Thoracic aorta (tissue), 2 donors: ENCODE results near the gene ST7. TPM values are rescaled to one million over a fixed set of nuclear protein-coding genes. Genes with fewer than 3 reads are reported as not detected.

Experiments
- ATAC-seq: fragments of 150-250 bp; one replicate; pipeline ENCODE4 v1.8.0; 2017; ENCODE audit warnings: low read depth; ENCODE audit not compliant: insufficient number of reproducible peaks, low FRiP score
- DNase-seq: peaks from one replicate; pipeline ENCODE4 v3.0.0-alpha.2; 2020; ENCODE audit warnings: low spot score
- H3K27ac ChIP-seq, 2 donors: fragments of 200-600 bp; sonication (generic); 1 replicate in 1 of 2; 2 replicates in 1 of 2; pipeline ENCODE4 v1.5.1; 2016; ENCODE audit warnings: mild to moderate bottlenecking in 2 of 2, moderate library complexity in 2 of 2
- H3K27me3 ChIP-seq: fragments of 200-600 bp; sonication (generic); replicated peaks from 2 replicates; pipeline ENCODE4 v1.6.0; 2016; ENCODE audit warnings: mild to moderate bottlenecking; ENCODE audit not compliant: insufficient read depth
- H3K36me3 ChIP-seq: fragments of 200-600 bp; sonication (generic); one replicate; pipeline ENCODE4 v1.5.1; 2016
- H3K4me1 ChIP-seq, 2 donors: fragments of 200-600 bp; sonication (generic); 1 replicate in 1 of 2; 2 replicates in 1 of 2; pipeline versions ENCODE4 v1.5.1 to v1.6.0; 2016; ENCODE audit warnings: low read depth in 2 of 2, mild to moderate bottlenecking in 1 of 2; ENCODE audit not compliant: control insufficient read depth in 1 of 2
- H3K4me3 ChIP-seq: fragments of 200-600 bp; sonication (generic); 2 replicates; pipeline ENCODE4 v1.5.1; 2016; ENCODE audit warnings: mild to moderate bottlenecking
- H3K9me3 ChIP-seq: fragments of 200-600 bp; sonication (generic); 2 replicates; pipeline ENCODE4 v1.5.1; 2016
- CTCF ChIP-seq: fragments of 200-600 bp; sonication (generic); IDR thresholded peaks from one replicate; pipeline ENCODE4 v1.5.1; 2019; ENCODE audit warnings: antibody characterized with exemption
- total RNA-seq, 2 donors: library from RNA; depleted of rRNA; stranded (reverse); fragments of >200 nt; gene quantifications; one replicate each; pipeline versions ENCODE4 v1.1.0 to v1.2.3, GENCODE V29; 2016

The ST7 gene
- total RNA-seq, 2 donors from 2014 or later, result 29.8 to 56.2 TPM

- no peaks in the 10 kb centered on the region for H3K27me3 ChIP-seq
- no peak overlapping the region for H3K27ac ChIP-seq
- no peak for ATAC-seq
- no peak for DNase-seq
- H3K9me3 ChIP-seq, result no peaks in the 10 kb centered on the region
- H3K4me1 ChIP-seq, result no peaks in the 10 kb centered on the region
- H3K36me3 ChIP-seq, result peaks cover 11% of the 10 kb centered on the region
- H3K4me3 ChIP-seq, result no peak overlapping the region
- TF ChIP-seq CTCF, result no peak
Measured at GRCh38 chr7:117203205-117203604, 249.9 kb downstream of the ST7 start.

GRCh38 chr7:117205873-117206272, 252.6 kb downstream of the ST7 start:
- Histone ChIP-seq H3K27me3 (no peaks in the 10 kb centered on the region), H3K4me3 (no peak overlapping the region), H3K9me3 (no peaks in the 10 kb centered on the region), H3K27ac (no peak overlapping the region), H3K4me1 (no peaks in the 10 kb centered on the region), H3K36me3 (peaks cover 4% of the 10 kb centered on the region)
- ATAC-seq, result no peak
- TF ChIP-seq CTCF, result no peak
- DNase-seq, result no peak

GRCh38 chr7:117208257-117208656, 255.0 kb downstream of the ST7 start:
- Histone ChIP-seq H3K9me3 (no peaks in the 10 kb centered on the region), H3K27ac (no peak overlapping the region), H3K4me3 (no peak overlapping the region), H3K27me3 (no peaks in the 10 kb centered on the region), H3K4me1 (no peaks in the 10 kb centered on the region), H3K36me3 (no peaks in the 10 kb centered on the region)
- no peak for TF ChIP-seq CTCF
- ATAC-seq (no peak), DNase-seq (no peak)

- Histone ChIP-seq H3K27ac (no peak overlapping the region), H3K36me3 (no peaks in the 10 kb centered on the region), H3K4me1 (no peaks in the 10 kb centered on the region), H3K27me3 (no peaks in the 10 kb centered on the region), H3K4me3 (no peak overlapping the region), H3K9me3 (no peaks in the 10 kb centered on the region)
- DNase-seq (no peak), ATAC-seq (no peak)
- no peak for TF ChIP-seq CTCF
Measured at GRCh38 chr7:117210397-117210796, 257.1 kb downstream of the ST7 start.

GRCh38 chr7:117210908-117211307, 257.6 kb downstream of the ST7 start:
- no peak overlapping the region for H3K4me3 ChIP-seq
- no peaks in the 10 kb centered on the region for H3K4me1 ChIP-seq
- TF ChIP-seq CTCF, result no peak
- ATAC-seq, result no peak
- no peaks in the 10 kb centered on the region for H3K9me3 ChIP-seq
- no peak overlapping the region for H3K27ac ChIP-seq
- no peaks in the 10 kb centered on the region for H3K36me3 ChIP-seq
- H3K27me3 ChIP-seq, result no peaks in the 10 kb centered on the region
- DNase-seq, result no peak
